Naive thymus-derived CD4-positive, alpha-beta T cell (primary cell): ENCODE data around the gene CLSTN2. TPM values are rescaled to one million over a fixed set of nuclear protein-coding genes. Genes with fewer than 3 reads are reported as not detected.

Source experiments
- ATAC-seq: fragments of 150-1000 bp; cut with Tn5 transposase; 2 replicates; pipeline ENCODE4 v1.10.0; 2021; ENCODE audit warnings: mild to moderate bottlenecking, moderate library complexity
- CTCF ChIA-PET: fragments of 350-600 bp; sonication (Branson Sonifier 250); formaldehyde crosslinking; loops from one replicate; lab custom pipeline; 2021; ENCODE audit warnings: antibody characterized with exemption; lab: Charles Lee
- POLR2A ChIA-PET: fragments of 350-600 bp; sonication (Branson Sonifier 250); formaldehyde crosslinking; loops from one replicate; lab custom pipeline; 2021; ENCODE audit warnings: antibody characterized with exemption, inconsistent platforms; lab: Charles Lee
- DNase-seq, 9 donors: peaks; one replicate each; pipeline versions ENCODE4 v3.0.0 to v3.0.0-alpha.2; 2020 to 2022; ENCODE audit warnings: mixed read lengths in 1 of 9
- H3K27ac ChIP-seq: one replicate; pipeline ENCODE4 v1.7.0; 2013; ENCODE audit warnings: mild to moderate bottlenecking, low read depth, low read length, moderate library complexity
- H3K27me3 ChIP-seq, 2 donors: one replicate each; pipeline ENCODE4 v1.7.0; 2013; ENCODE audit warnings: low read length in 2 of 2, mild to moderate bottlenecking in 2 of 2, moderate library complexity in 2 of 2; ENCODE audit not compliant: control insufficient read depth in 2 of 2, insufficient read depth in 2 of 2
- H3K36me3 ChIP-seq, 3 experiments: 1 replicate in 2 of 3; 2 replicates in 1 of 3; pipeline ENCODE4 v1.7.0; 2013; ENCODE audit warnings: low read length in 3 of 3, mild to moderate bottlenecking in 3 of 3, moderate library complexity in 1 of 3; ENCODE audit not compliant: insufficient read depth in 3 of 3, control insufficient read depth in 2 of 3
- H3K4me1 ChIP-seq, 2 donors: one replicate each; pipeline ENCODE4 v1.7.0; 2013; ENCODE audit warnings: low read length in 2 of 2, mild to moderate bottlenecking in 2 of 2, moderate library complexity in 1 of 2; ENCODE audit not compliant: control insufficient read depth in 2 of 2, insufficient read depth in 2 of 2
- H3K4me3 ChIP-seq: 2 replicates; pipeline ENCODE4 v1.7.0; 2013; ENCODE audit warnings: mild to moderate bottlenecking, low read length
- H3K9me3 ChIP-seq, 3 experiments: 1 replicate in 2 of 3; 2 replicates in 1 of 3; pipeline ENCODE4 v1.7.0; 2013; ENCODE audit warnings: low read length in 3 of 3; ENCODE audit not compliant: control insufficient read depth in 2 of 3
- H3K27ac Mint-ChIP-seq, 9 donors: one replicate each; pipeline ENCODE4 v1.8.0; 2020 to 2022; ENCODE audit warnings: mixed read lengths in 9 of 9, mild to moderate bottlenecking in 8 of 9, moderate library complexity in 5 of 9, inconsistent platforms in 2 of 9
- H3K27me3 Mint-ChIP-seq, 5 donors: one replicate each; pipeline ENCODE4 v1.8.0; 2021 to 2022; ENCODE audit warnings: mixed read lengths in 5 of 5, mild to moderate bottlenecking in 1 of 5
- H3K36me3 Mint-ChIP-seq, 5 donors: one replicate each; pipeline ENCODE4 v1.8.0; 2020 to 2022; ENCODE audit warnings: mixed read lengths in 5 of 5, mild to moderate bottlenecking in 3 of 5, inconsistent platforms in 1 of 5
- H3K4me1 Mint-ChIP-seq, 7 donors: one replicate each; pipeline ENCODE4 v1.8.0; 2020 to 2022; ENCODE audit warnings: mixed read lengths in 7 of 7, mild to moderate bottlenecking in 3 of 7, inconsistent platforms in 1 of 7
- H3K4me3 Mint-ChIP-seq, 10 donors: one replicate each; pipeline ENCODE4 v1.8.0; 2020 to 2022; ENCODE audit warnings: mild to moderate bottlenecking in 10 of 10, mixed read lengths in 10 of 10, moderate library complexity in 6 of 10, inconsistent platforms in 2 of 10
- H3K9me3 Mint-ChIP-seq, 11 donors: one replicate each; pipeline ENCODE4 v1.8.0; 2020 to 2022; ENCODE audit warnings: mixed read lengths in 11 of 11, mild to moderate bottlenecking in 4 of 11, inconsistent platforms in 1 of 11, moderate library complexity in 1 of 11
- intact Hi-C, 2 donors: fragments of 100-400 bp; cut with micrococcal nuclease; formaldehyde crosslinking; loops; one replicate each; pipeline ENCODE4 v1.15.1; 2023
- polyA plus RNA-seq, 2 donors: library from polyadenylated mRNA; unstranded; fragments of 300-500 nt; fragmentation: Illumina TruSeq; gene quantifications; one replicate each; pipeline ENCODE4 v1.2.3, GENCODE V29; 2021
- total RNA-seq, 6 experiments: library from RNA in 5 of 6; stranded (reverse) in 5 of 6; gene quantifications; 1 replicate in 5 of 6; 2 replicates in 1 of 6; pipeline ENCODE4 v1.2.3 and lab custom pipeline; 2021 to 2026

The CLSTN2 gene
- total and polyA plus RNA-seq, 7 experiments from 2014 or later: 0.02 TPM; not detected in 6

DNA sequence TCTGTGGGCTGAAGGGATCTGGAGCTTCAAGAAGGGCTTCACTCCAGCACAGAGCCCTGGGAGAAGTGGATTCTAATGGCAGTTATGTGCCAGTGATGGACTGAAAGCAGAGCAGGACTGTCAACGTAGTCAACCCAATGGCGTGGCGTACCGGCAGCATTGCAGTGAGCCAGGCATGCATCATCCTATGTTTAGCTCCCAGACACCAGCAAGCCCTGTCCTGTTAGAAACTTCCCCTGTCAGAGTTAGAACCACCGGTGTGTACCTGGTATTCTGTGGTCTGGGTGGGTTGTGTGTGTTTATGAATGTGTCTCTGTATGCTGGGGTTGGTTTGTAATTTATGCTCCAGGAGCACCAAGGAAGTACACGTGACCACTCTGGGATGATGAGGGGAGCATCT, 86.3 kb downstream of the CLSTN2 start:
- no peaks in the 10 kb centered on the region for H3K27me3 ChIP-seq
- intact Hi-C loops: no loop called here
- no peaks in the 10 kb centered on the region for H3K4me1 ChIP-seq
- no peaks in the 10 kb centered on the region for H3K9me3 Mint-ChIP-seq
- H3K4me3 Mint-ChIP-seq: no peak overlapping the region
- ChIA-PET POLR2A (no interaction called here), CTCF (no interaction called here)
- no peak overlapping the region for H3K27ac Mint-ChIP-seq
- no peaks in the 10 kb centered on the region for H3K36me3 Mint-ChIP-seq
- peaks cover 0 to 20% (median 0%) of the 10 kb centered on the region in 5 donors for H3K27me3 Mint-ChIP-seq
- DNase-seq (no peak), ATAC-seq (no peak)
- no peaks in the 10 kb centered on the region for H3K9me3 ChIP-seq
- no peaks in the 10 kb centered on the region for H3K36me3 ChIP-seq
- no peaks in the 10 kb centered on the region for H3K4me1 Mint-ChIP-seq
- no peak overlapping the region for H3K4me3 ChIP-seq
- H3K27ac ChIP-seq: no peak overlapping the region

DNA sequence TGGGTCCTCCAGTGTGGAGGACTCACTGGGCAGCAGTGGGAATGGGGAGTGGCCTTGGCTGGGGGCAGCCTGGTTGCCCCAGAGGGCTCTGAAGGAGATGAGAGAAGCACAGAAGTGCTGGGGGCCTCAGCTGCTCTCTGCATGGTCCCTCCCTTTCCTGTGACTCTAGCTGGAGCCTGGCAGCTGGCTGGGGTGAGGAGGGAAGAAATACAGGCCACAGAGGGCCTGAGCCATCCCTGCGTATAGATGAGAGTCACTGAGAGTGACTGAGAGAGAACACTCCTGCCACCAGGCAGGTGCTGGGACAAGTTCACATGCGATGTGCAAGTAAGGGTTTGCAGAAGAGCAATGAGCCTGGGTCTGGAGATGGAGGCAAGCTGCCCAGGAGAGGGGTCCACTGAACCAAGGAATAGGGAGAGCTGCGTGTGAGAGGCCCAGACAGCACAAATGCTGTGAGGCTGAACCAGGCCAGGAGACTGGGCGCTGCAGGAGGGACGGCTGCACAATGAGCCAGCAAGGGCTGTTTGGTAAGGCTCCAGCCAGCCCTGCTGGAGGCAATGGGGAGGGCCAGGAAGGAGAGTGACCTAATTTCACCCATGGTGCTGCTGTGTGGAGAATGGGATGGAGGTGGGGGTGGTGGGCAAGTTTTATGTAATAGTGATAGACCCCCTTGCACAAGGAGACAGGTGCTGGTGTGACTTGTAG, 87.2 kb downstream of the CLSTN2 start:
- CTCF ChIA-PET: no interaction called here
- POLR2A ChIA-PET: no interaction called here
- Mint-ChIP-seq H3K27me3 (peaks cover 0 to 20% (median 0%) of the 10 kb centered on the region in 5 donors), H3K27ac (no peak overlapping the region), H3K36me3 (no peaks in the 10 kb centered on the region), H3K4me3 (no peak overlapping the region), H3K4me1 (no peaks in the 10 kb centered on the region), H3K9me3 (peaks cover 0 to 2% (median 0%) of the 10 kb centered on the region in 11 donors)
- Histone ChIP-seq H3K27me3 (no peaks in the 10 kb centered on the region), H3K4me3 (no peak overlapping the region), H3K27ac (no peak overlapping the region), H3K9me3 (no peaks in the 10 kb centered on the region), H3K36me3 (no peaks in the 10 kb centered on the region), H3K4me1 (no peaks in the 10 kb centered on the region)
- ATAC-seq: no peak
- intact Hi-C loops: no loop called here
- no peak for DNase-seq

DNA sequence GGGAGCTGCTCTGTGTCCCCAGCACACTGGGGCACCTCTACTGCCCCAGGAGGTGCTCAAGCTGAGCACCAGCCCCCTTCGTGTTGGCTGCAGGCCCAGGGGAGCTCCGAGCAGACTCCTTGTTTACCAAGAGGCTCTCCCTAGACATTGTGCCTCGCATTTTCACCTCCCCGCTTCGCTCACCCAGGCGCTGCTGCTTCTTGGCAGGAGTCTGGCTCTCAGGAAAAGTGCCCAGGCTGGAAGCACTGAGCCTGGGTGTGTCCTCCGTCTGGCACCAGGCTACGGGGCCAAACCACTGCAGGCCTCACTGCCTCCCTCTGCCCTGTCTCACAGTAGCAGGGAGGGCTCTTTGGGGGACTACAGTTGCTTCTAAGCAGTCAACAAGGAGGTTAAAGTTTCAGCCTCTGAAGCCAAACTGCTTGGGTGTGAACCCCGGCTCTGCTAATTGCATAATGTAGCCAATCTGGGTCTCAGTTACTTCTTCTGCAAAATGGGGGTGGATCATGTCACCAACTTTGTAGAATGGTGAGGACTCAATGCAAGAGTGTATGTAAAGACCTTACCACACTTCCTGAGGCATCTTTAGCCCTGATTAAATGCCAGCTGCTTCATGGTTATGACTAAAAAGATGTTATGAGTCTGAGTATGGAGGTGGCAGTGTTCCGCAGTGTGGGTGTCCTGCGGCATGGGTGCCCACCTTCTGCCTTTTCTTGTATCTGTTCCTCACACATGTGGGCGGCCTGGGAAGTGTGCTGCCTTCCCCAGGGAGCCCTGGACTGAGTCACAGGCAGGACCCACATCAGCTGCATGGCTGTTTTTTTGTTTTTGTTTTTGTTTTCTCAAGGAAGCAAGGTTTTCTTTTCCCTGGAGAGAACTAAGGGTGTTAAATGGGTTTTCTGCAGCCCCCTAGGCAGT, 88.9 kb downstream of the CLSTN2 start:
- CTCF ChIA-PET: no interaction called here
- intact Hi-C loops: no loop called here
- no peak overlapping the region for H3K4me3 Mint-ChIP-seq

DNA sequence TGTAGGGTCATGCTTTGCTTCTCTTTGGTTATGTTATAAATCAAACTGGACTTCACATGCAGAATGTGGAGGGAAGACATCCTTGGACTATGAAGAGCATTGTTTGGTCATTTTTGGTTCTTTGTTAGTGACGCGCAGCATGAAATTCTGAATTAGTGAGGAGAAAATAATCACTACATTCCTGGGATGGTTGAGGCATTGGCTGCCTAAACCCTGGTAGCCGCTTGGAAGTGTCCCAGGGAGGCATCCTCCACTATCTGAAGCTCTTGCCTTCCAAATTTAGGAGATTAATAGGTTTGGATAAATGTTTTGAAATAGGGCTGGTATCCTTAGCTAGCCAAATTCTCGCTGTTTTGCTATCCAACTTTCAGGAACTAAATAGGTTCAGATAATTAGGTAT, 96.2 kb downstream of the CLSTN2 start:
- ChIA-PET POLR2A (no interaction called here), CTCF (no interaction called here)
- Mint-ChIP-seq H3K9me3 (peaks cover 0 to 3% (median 0%) of the 10 kb centered on the region in 11 donors), H3K27ac (no peak overlapping the region), H3K4me3 (no peak overlapping the region), H3K36me3 (no peaks in the 10 kb centered on the region), H3K4me1 (no peaks in the 10 kb centered on the region), H3K27me3 (peaks cover 0 to 8% (median 5%) of the 10 kb centered on the region in 5 donors)
- DNase-seq (no peak), ATAC-seq (no peak)
- intact Hi-C loops: no loop called here
- Histone ChIP-seq H3K9me3 (no peaks in the 10 kb centered on the region), H3K27me3 (no peaks in the 10 kb centered on the region), H3K4me3 (no peak overlapping the region), H3K36me3 (no peaks in the 10 kb centered on the region), H3K4me1 (no peaks in the 10 kb centered on the region), H3K27ac (no peak overlapping the region)

More for the DNA sequence above, 88.9 kb downstream of the CLSTN2 start:
- Mint-ChIP-seq H3K9me3 (peaks cover 0 to 3% (median 0%) of the 10 kb centered on the region in 11 donors), H3K27me3 (peaks cover 0 to 29% (median 3%) of the 10 kb centered on the region in 5 donors), H3K36me3 (no peaks in the 10 kb centered on the region), H3K4me1 (no peaks in the 10 kb centered on the region), H3K27ac (no peak overlapping the region)
- no peaks in the 10 kb centered on the region for H3K4me1 ChIP-seq
- DNase-seq (no peak), ATAC-seq (no peak)
- no peaks in the 10 kb centered on the region for H3K27me3 ChIP-seq
- H3K9me3 ChIP-seq: no peaks in the 10 kb centered on the region
- H3K4me3 ChIP-seq: no peak overlapping the region
- POLR2A ChIA-PET: no interaction called here
- H3K27ac ChIP-seq: no peak overlapping the region
- H3K36me3 ChIP-seq: no peaks in the 10 kb centered on the region

DNA sequence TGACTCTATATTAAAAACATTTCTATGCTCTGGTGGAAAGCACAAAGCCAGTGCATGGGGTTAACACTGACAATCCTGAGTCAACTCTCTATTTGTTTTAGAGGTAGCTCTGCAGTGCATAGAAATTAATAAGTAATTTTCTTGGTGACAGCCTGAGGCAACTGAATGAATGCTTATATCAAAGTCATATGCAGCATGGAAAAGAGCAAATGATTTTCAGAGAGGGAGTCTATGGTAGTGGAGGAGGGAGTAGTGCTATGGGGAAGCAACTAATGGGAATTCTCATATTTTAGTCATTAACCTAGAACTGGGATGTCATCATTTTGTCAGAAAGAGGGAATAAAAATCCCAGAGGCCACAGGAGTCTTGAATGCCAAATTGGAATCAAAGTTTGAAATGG, 99.1 kb downstream of the CLSTN2 start:
- ATAC-seq (no peak), DNase-seq (no peak)
- Histone ChIP-seq H3K9me3 (no peaks in the 10 kb centered on the region), H3K4me3 (no peak overlapping the region), H3K36me3 (no peaks in the 10 kb centered on the region), H3K27me3 (no peaks in the 10 kb centered on the region), H3K27ac (no peak overlapping the region), H3K4me1 (no peaks in the 10 kb centered on the region)
- intact Hi-C loops: no loop called here
- Mint-ChIP-seq H3K36me3 (no peaks in the 10 kb centered on the region), H3K27me3 (peaks cover 0 to 5% (median 0%) of the 10 kb centered on the region in 5 donors), H3K4me1 (no peaks in the 10 kb centered on the region), H3K27ac (no peak overlapping the region), H3K4me3 (no peak overlapping the region), H3K9me3 (peaks cover 0 to 4% (median 0%) of the 10 kb centered on the region in 11 donors)
- ChIA-PET POLR2A (no interaction called here), CTCF (no interaction called here)

DNA sequence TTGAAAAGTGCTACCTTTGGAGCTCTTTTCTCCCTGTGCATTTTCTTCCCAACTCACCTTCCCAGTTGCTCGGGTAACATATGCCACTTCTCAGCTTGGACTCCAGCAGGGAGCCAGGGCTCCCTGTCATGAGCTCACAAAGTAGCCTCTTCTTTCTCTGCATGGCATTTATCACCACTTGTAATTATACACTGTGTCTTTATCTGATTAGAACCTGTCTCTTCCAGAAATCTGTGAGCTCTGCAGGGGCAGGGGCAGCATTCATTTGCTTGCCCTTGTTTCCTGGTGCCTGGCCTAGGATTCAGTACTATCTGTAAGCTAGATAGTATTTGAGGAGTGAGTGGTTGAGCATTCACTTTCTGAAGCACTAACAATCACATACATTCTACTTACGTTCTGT, 100.9 kb downstream of the CLSTN2 start:
- H3K4me1 ChIP-seq: no peaks in the 10 kb centered on the region
- H3K27me3 Mint-ChIP-seq: peaks cover 0 to 8% (median 0%) of the 10 kb centered on the region in 5 donors
- ChIA-PET POLR2A (no interaction called here), CTCF (no interaction called here)
- H3K4me3 ChIP-seq: no peak overlapping the region
- no peaks in the 10 kb centered on the region for H3K9me3 ChIP-seq
- peaks cover 0 to 4% (median 0%) of the 10 kb centered on the region in 11 donors for H3K9me3 Mint-ChIP-seq
- no peak overlapping the region for H3K27ac ChIP-seq
- H3K4me1 Mint-ChIP-seq: no peaks in the 10 kb centered on the region
- no peak overlapping the region for H3K4me3 Mint-ChIP-seq
- H3K36me3 Mint-ChIP-seq: no peaks in the 10 kb centered on the region
- ATAC-seq: no peak
- no peak for DNase-seq
- no peaks in the 10 kb centered on the region for H3K36me3 ChIP-seq
- H3K27me3 ChIP-seq: no peaks in the 10 kb centered on the region
- H3K27ac Mint-ChIP-seq: no peak overlapping the region
- intact Hi-C loops: no loop called here
